Measurements from ENCODE around the gene SBF1.

The SBF1 gene

GRCh38 chr22:50456466-50457234, 18.2 kb downstream of the SBF1 start:
- no peak for DNase-seq (ENCODE audit: low read depth, low spot score)

GRCh38 chr22:50456026-50456425, 18.8 kb downstream of the SBF1 start:
- TF ChIP-seq ZNF274 (IDR thresholded peaks at IDR 0.05; ENCODE audit: low read depth, low read length) (no peak), YY1 (IDR thresholded peaks at IDR 0.05; ENCODE audit: insufficient read depth, insufficient read length) (no peak), SUZ12 (IDR thresholded peaks at IDR 0.05; ENCODE audit: extremely low read depth, insufficient read depth, insufficient read length) (no peak)
- no peaks in the 10 kb centered on the region for H3K4me1 ChIP-seq (ENCODE audit: insufficient read depth, insufficient read length)
- DNase-seq (ENCODE audit: low read depth, low spot score) = no peak
- H3K27me3 ChIP-seq (ENCODE audit: insufficient read depth, insufficient read length) = no peaks in the 10 kb centered on the region
- H3K9ac ChIP-seq (ENCODE audit: insufficient read length, low read depth) = no peak overlapping the region
- H3K4me3 ChIP-seq (ENCODE audit: insufficient read length, low read depth) = no peak overlapping the region
- H3K9me3 ChIP-seq (ENCODE audit: insufficient read depth, low read length) = no peaks in the 10 kb centered on the region
- H3K36me3 ChIP-seq (ENCODE audit: insufficient read depth, insufficient read length, low read length) = peaks cover 69% of the 10 kb centered on the region

More at GRCh38 chr22:50456466-50457234, 18.2 kb downstream of the SBF1 start:
- Histone ChIP-seq H3K4me1 (ENCODE audit: insufficient read depth, insufficient read length) (no peaks in the 10 kb centered on the region), H3K4me3 (ENCODE audit: insufficient read length, low read depth) (no peak overlapping the region), H3K36me3 (ENCODE audit: insufficient read depth, insufficient read length, low read length) (peaks cover 71% of the 10 kb centered on the region), H3K9ac (ENCODE audit: insufficient read length, low read depth) (no peak overlapping the region), H3K27me3 (ENCODE audit: insufficient read depth, insufficient read length) (no peaks in the 10 kb centered on the region), H3K9me3 (ENCODE audit: insufficient read depth, low read length) (no peaks in the 10 kb centered on the region)
- no peak for TF ChIP-seq SUZ12 (IDR thresholded peaks at IDR 0.05; ENCODE audit: extremely low read depth, insufficient read depth, insufficient read length)
- no peak for TF ChIP-seq YY1 (IDR thresholded peaks at IDR 0.05; ENCODE audit: insufficient read depth, insufficient read length)
- TF ChIP-seq ZNF274 (IDR thresholded peaks at IDR 0.05; ENCODE audit: low read depth, low read length) = no peak

DNA sequence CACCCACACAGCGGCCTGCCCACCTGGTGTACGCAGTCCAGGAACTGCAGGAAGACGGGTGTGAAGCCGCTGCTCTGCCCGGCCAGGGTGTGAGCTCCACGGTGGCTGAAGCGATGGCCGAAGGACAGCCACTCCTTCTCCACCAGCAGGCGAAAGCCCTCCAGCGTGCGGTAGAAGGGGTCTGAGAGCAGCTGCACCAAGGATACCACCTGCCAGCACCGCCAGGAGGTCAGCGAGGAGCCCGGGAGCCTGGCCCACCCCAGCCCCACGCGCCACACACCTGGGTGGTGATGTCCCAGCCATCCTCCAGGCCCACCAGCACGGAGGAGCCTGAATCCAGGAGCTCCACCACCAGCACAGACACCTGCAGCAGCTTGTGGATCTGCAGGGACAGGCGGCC, 19.6 kb downstream of the SBF1 start:
- Histone ChIP-seq H3K9me3 (ENCODE audit: insufficient read depth, low read length) (no peaks in the 10 kb centered on the region), H3K36me3 (ENCODE audit: insufficient read depth, insufficient read length, low read length) (peaks cover 66% of the 10 kb centered on the region), H3K4me3 (ENCODE audit: insufficient read length, low read depth) (no peak overlapping the region), H3K4me1 (ENCODE audit: insufficient read depth, insufficient read length) (no peaks in the 10 kb centered on the region), H3K27me3 (ENCODE audit: insufficient read depth, insufficient read length) (no peaks in the 10 kb centered on the region), H3K9ac (ENCODE audit: insufficient read length, low read depth) (no peak overlapping the region)
- no peak for DNase-seq (ENCODE audit: low read depth, low spot score)
- TF ChIP-seq SUZ12 (IDR thresholded peaks at IDR 0.05; ENCODE audit: extremely low read depth, insufficient read depth, insufficient read length) (no peak), YY1 (IDR thresholded peaks at IDR 0.05; ENCODE audit: insufficient read depth, insufficient read length) (no peak), ZNF274 (IDR thresholded peaks at IDR 0.05; ENCODE audit: low read depth, low read length) (no peak)

DNA sequence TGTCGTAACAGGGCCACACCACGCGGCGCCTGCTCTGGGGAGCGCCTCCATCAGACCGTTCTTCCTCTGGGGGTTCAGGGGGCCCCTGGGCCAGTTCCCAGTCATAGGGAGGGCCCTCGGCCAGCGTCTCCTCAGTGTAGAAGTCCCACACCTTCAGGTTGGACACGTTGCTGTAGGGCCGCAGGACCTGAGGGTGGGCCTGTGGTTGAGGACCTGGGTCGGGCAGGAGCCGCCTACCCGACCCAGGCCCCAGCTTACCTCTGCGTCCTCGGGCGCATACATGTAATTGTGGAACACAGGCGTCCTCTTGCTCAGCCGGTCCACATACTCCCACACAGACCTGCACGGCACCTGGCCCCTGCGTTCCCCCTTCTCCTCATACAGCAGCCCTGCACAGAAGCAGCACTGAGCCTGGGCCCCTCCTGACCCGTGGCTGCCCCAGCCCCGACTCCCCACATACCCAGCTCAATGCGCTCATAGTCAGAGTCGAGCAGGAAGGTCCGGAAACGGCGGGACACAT, 20.2 kb downstream of the SBF1 start:
- DNase-seq (ENCODE audit: low read depth, low spot score) = no peak
- Histone ChIP-seq H3K9me3 (ENCODE audit: insufficient read depth, low read length) (no peaks in the 10 kb centered on the region), H3K9ac (ENCODE audit: insufficient read length, low read depth) (no peak overlapping the region), H3K27me3 (ENCODE audit: insufficient read depth, insufficient read length) (no peaks in the 10 kb centered on the region), H3K4me3 (ENCODE audit: insufficient read length, low read depth) (no peak overlapping the region), H3K36me3 (ENCODE audit: insufficient read depth, insufficient read length, low read length) (peaks cover 64% of the 10 kb centered on the region), H3K4me1 (ENCODE audit: insufficient read depth, insufficient read length) (no peaks in the 10 kb centered on the region)
- TF ChIP-seq SUZ12 (IDR thresholded peaks at IDR 0.05; ENCODE audit: extremely low read depth, insufficient read depth, insufficient read length) = no peak
- no peak for TF ChIP-seq YY1 (IDR thresholded peaks at IDR 0.05; ENCODE audit: insufficient read depth, insufficient read length)
- TF ChIP-seq ZNF274 (IDR thresholded peaks at IDR 0.05; ENCODE audit: low read depth, low read length) = no peak

GRCh38 chr22:50452649-50453048, 22.2 kb downstream of the SBF1 start:
- H3K36me3 ChIP-seq (ENCODE audit: insufficient read depth, insufficient read length, low read length) = peaks cover 64% of the 10 kb centered on the region

GRCh38 chr22:50447576-50448551, 27.0 kb downstream of the SBF1 start:
- Histone ChIP-seq H3K4me3 (ENCODE audit: insufficient read length, low read depth) (no peak overlapping the region), H3K27me3 (ENCODE audit: insufficient read depth, insufficient read length) (no peaks in the 10 kb centered on the region), H3K36me3 (ENCODE audit: insufficient read depth, insufficient read length, low read length) (peaks cover 60% of the 10 kb centered on the region), H3K9me3 (ENCODE audit: insufficient read depth, low read length) (no peaks in the 10 kb centered on the region), H3K4me1 (ENCODE audit: insufficient read depth, insufficient read length) (peaks cover 2% of the 10 kb centered on the region), H3K9ac (ENCODE audit: insufficient read length, low read depth) (no peak overlapping the region)
- no peak for DNase-seq (ENCODE audit: low read depth, low spot score)
- TF ChIP-seq ZNF274 (IDR thresholded peaks at IDR 0.05; ENCODE audit: low read depth, low read length) (no peak), YY1 (IDR thresholded peaks at IDR 0.05; ENCODE audit: insufficient read depth, insufficient read length) (no peak), SUZ12 (IDR thresholded peaks at IDR 0.05; ENCODE audit: extremely low read depth, insufficient read depth, insufficient read length) (no peak)

More at GRCh38 chr22:50452649-50453048, 22.2 kb downstream of the SBF1 start:
- Histone ChIP-seq H3K4me1 (ENCODE audit: insufficient read depth, insufficient read length) (no peaks in the 10 kb centered on the region), H3K9me3 (ENCODE audit: insufficient read depth, low read length) (no peaks in the 10 kb centered on the region), H3K9ac (ENCODE audit: insufficient read length, low read depth) (no peak overlapping the region), H3K4me3 (ENCODE audit: insufficient read length, low read depth) (no peak overlapping the region), H3K27me3 (ENCODE audit: insufficient read depth, insufficient read length) (no peaks in the 10 kb centered on the region)
- TF ChIP-seq SUZ12 (IDR thresholded peaks at IDR 0.05; ENCODE audit: extremely low read depth, insufficient read depth, insufficient read length) (no peak), ZNF274 (IDR thresholded peaks at IDR 0.05; ENCODE audit: low read depth, low read length) (no peak), YY1 (IDR thresholded peaks at IDR 0.05; ENCODE audit: insufficient read depth, insufficient read length) (no peak)
- no peak for DNase-seq (ENCODE audit: low read depth, low spot score)
